Activated T-cell treated with anti-CD3 and anti-CD28 coated beads for 48 hours (primary cell): ENCODE measurements around the gene TMEM108.

ENCODE experiments used
- DNase-seq: peaks from one replicate; pipeline ENCODE4 v3.0.0-alpha.2; 2020; ENCODE audit warnings: low read depth

The TMEM108 gene

GRCh38 chr3:133419151-133419909 lies 381.1 kb downstream of the TMEM108 start:
- DNase-seq = no peak

GRCh38 chr3:133424937-133425869 lies 387.0 kb downstream of the TMEM108 start:
- DNase-seq = no peak

GRCh38 chr3:133425898-133426297 lies 387.7 kb downstream of the TMEM108 start:
- no peak for DNase-seq

GRCh38 chr3:133426721-133427120 lies 388.5 kb downstream of the TMEM108 start:
- no peak for DNase-seq

GRCh38 chr3:133428552-133428951 lies 390.4 kb downstream of the TMEM108 start:
- DNase-seq = no peak

- no peak for DNase-seq
Observed at GRCh38 chr3:133429063-133429462, 390.9 kb downstream of the TMEM108 start.

- DNase-seq = no peak
Observed at GRCh38 chr3:133439563-133439962, 401.4 kb downstream of the TMEM108 start.

GRCh38 chr3:133440652-133441051 lies 402.5 kb downstream of the TMEM108 start:
- DNase-seq = no peak

- DNase-seq = no peak
Observed at GRCh38 chr3:133441867-133442270, 403.7 kb downstream of the TMEM108 start.

GRCh38 chr3:133442518-133442917 lies 404.3 kb downstream of the TMEM108 start:
- DNase-seq = no peak

- no peak for DNase-seq
Observed at GRCh38 chr3:133443649-133444422, 405.6 kb downstream of the TMEM108 start.

- DNase-seq = no peak
Observed at GRCh38 chr3:133444423-133444774, 406.2 kb downstream of the TMEM108 start.

- no peak for DNase-seq
Observed at GRCh38 chr3:133445108-133445507, 406.9 kb downstream of the TMEM108 start.
